SU-DHL-6 (cell line): ENCODE results near the gene CYBC1.

ENCODE experiments used
- H2AFZ ChIP-seq: fragments of 200-600 bp; sonication (generic); 2 replicates; pipeline ENCODE4 v1.6.1; 2014; ENCODE audit warnings: low read depth, mild to moderate bottlenecking, moderate library complexity, mixed read lengths, antibody characterized with exemption, low read length; ENCODE audit not compliant: severe bottlenecking
- H3F3A ChIP-seq: fragments of 200-600 bp; shearing (Covaris generic); 2 replicates; pipeline ENCODE4 v1.6.0; 2016; ENCODE audit warnings: antibody characterized with exemption, mild to moderate bottlenecking; ENCODE audit not compliant: insufficient read depth
- H3K27ac ChIP-seq: fragments of 200-600 bp; sonication (generic); 2 replicates; pipeline ENCODE4 v1.5.1; 2016; ENCODE audit warnings: low read depth, mild to moderate bottlenecking, low read length, moderate library complexity, mixed read lengths
- H3K27me3 ChIP-seq: fragments of 200-600 bp; sonication (generic), shearing (Covaris generic); 2 replicates; pipeline ENCODE4 v1.6.0; 2014; ENCODE audit warnings: mild to moderate bottlenecking, low read length
- H3K36me3 ChIP-seq: fragments of 200-600 bp; sonication (generic); 2 replicates; pipeline ENCODE4 v1.6.1; 2014; ENCODE audit warnings: mild to moderate bottlenecking, low read length, mixed read lengths
- H3K4me2 ChIP-seq: fragments of 300-600, 200-600 bp; shearing (Covaris generic), sonication (generic); 2 replicates; pipeline ENCODE4 v1.6.0; 2014; ENCODE audit warnings: low read length, low read depth, mild to moderate bottlenecking; ENCODE audit not compliant: poor library complexity, severe bottlenecking
- H3K4me3 ChIP-seq: fragments of 200-600 bp; sonication (generic); 2 replicates; pipeline ENCODE4 v1.5.1; 2014; ENCODE audit warnings: antibody characterized with exemption, low read length, mild to moderate bottlenecking, mixed read lengths; ENCODE audit not compliant: insufficient read depth, poor library complexity, severe bottlenecking
- H3K79me2 ChIP-seq: fragments of 200-600 bp; sonication (generic); 2 replicates; pipeline ENCODE4 v1.6.1; 2014; ENCODE audit warnings: mild to moderate bottlenecking, low read length, moderate library complexity; ENCODE audit not compliant: insufficient read depth
- H3K9ac ChIP-seq: fragments of 200-600 bp; sonication (generic); 2 replicates; pipeline ENCODE4 v1.7.0; 2014; ENCODE audit warnings: mild to moderate bottlenecking, low read length
- H3K9me2 ChIP-seq: fragments of 200-600 bp; sonication (generic); replicated peaks from 2 replicates; pipeline ENCODE4 v1.6.1; 2014; ENCODE audit warnings: low read length; ENCODE audit not compliant: insufficient read depth
- H3K9me3 ChIP-seq: fragments of 200-600 bp; sonication (generic); 2 replicates; pipeline ENCODE4 v1.6.1; 2014; ENCODE audit warnings: low read length, mixed read lengths; ENCODE audit not compliant: insufficient read depth
- H4K20me1 ChIP-seq: fragments of 200-600 bp; sonication (generic); 2 replicates; pipeline ENCODE4 v1.6.1; 2014; ENCODE audit warnings: low read depth, mild to moderate bottlenecking, antibody characterized with exemption, low read length, moderate library complexity, mixed read lengths
- CTCF ChIP-seq: fragments of 200-600 bp; sonication (generic); IDR thresholded peaks from one replicate; pipeline ENCODE4 v1.5.1; 2017; ENCODE audit warnings: antibody characterized with exemption, mild to moderate bottlenecking, low read length, moderate library complexity; ENCODE audit not compliant: insufficient read depth, poor library complexity, severe bottlenecking
- EZH2phosphoT487 ChIP-seq: fragments of 200-600 bp; sonication (generic), shearing (Covaris generic); conservative IDR thresholded peaks from 2 replicates; pipeline ENCODE4 v1.6.1; 2018; ENCODE audit warnings: mild to moderate bottlenecking, antibody characterized with exemption, low read length, moderate library complexity, mixed read lengths

Gene CYBC1

GRCh38 chr17:82438401-82439193 lies 12.0 kb downstream of the CYBC1 start:
- no peaks in the 10 kb centered on the region for H4K20me1 ChIP-seq
- H3K4me3 ChIP-seq = no peak overlapping the region
- no peaks in the 10 kb centered on the region for H3K9me3 ChIP-seq
- H2AFZ ChIP-seq = no peak overlapping the region
- no peak overlapping the region for H3K4me2 ChIP-seq
- TF ChIP-seq CTCF (no peak), EZH2phosphoT487 (no peak)
- H3K9ac ChIP-seq = no peak overlapping the region
- no peaks in the 10 kb centered on the region for H3K79me2 ChIP-seq
- no peaks in the 10 kb centered on the region for H3K27me3 ChIP-seq
- no peaks in the 10 kb centered on the region for H3K9me2 ChIP-seq
- no peak overlapping the region for H3K27ac ChIP-seq
- H3F3A ChIP-seq = peaks cover 23% of the 10 kb centered on the region
- peaks cover 6% of the 10 kb centered on the region; the same call in 1 of the 2 replicates for H3K36me3 ChIP-seq

GRCh38 chr17:82437325-82437668 lies 13.3 kb downstream of the CYBC1 start:
- H3K79me2 ChIP-seq = no peaks in the 10 kb centered on the region
- no peak overlapping the region for H2AFZ ChIP-seq
- no peak overlapping the region for H3K27ac ChIP-seq
- H3K9me2 ChIP-seq = no peaks in the 10 kb centered on the region
- H3F3A ChIP-seq = peaks cover 19% of the 10 kb centered on the region
- peaks cover 1% of the 10 kb centered on the region; the same call in 1 of the 2 replicates for H3K36me3 ChIP-seq
- H3K27me3 ChIP-seq = no peaks in the 10 kb centered on the region
- H4K20me1 ChIP-seq = no peaks in the 10 kb centered on the region
- H3K4me2 ChIP-seq = no peak overlapping the region
- H3K9me3 ChIP-seq = no peaks in the 10 kb centered on the region
- TF ChIP-seq EZH2phosphoT487 (no peak), CTCF (no peak)
- H3K4me3 ChIP-seq = no peak overlapping the region
- H3K9ac ChIP-seq = no peak overlapping the region

GRCh38 chr17:82436601-82437324 lies 13.8 kb downstream of the CYBC1 start:
- H3K4me3 ChIP-seq = no peak overlapping the region
- no peaks in the 10 kb centered on the region for H3K9me2 ChIP-seq
- H3K27me3 ChIP-seq = no peaks in the 10 kb centered on the region
- peaks cover 14% of the 10 kb centered on the region for H3F3A ChIP-seq
- H3K27ac ChIP-seq = no peak overlapping the region
- TF ChIP-seq CTCF (no peak), EZH2phosphoT487 (no peak)
- no peaks in the 10 kb centered on the region for H3K36me3 ChIP-seq
- no peak overlapping the region for H3K4me2 ChIP-seq
- no peak overlapping the region for H3K9ac ChIP-seq
- H2AFZ ChIP-seq = no peak overlapping the region
- H3K79me2 ChIP-seq = no peaks in the 10 kb centered on the region
- H3K9me3 ChIP-seq = no peaks in the 10 kb centered on the region
- no peaks in the 10 kb centered on the region for H4K20me1 ChIP-seq
